ENCODE data around the gene MALSU1. TPM values are rescaled to one million over a fixed set of nuclear protein-coding genes. Genes with fewer than 3 reads are reported as not detected.

Gene MALSU1
- total and polyA plus RNA-seq, 3 experiments from 2014 or later, result 63.0 to 87.8 (median 86.3) TPM

DNA sequence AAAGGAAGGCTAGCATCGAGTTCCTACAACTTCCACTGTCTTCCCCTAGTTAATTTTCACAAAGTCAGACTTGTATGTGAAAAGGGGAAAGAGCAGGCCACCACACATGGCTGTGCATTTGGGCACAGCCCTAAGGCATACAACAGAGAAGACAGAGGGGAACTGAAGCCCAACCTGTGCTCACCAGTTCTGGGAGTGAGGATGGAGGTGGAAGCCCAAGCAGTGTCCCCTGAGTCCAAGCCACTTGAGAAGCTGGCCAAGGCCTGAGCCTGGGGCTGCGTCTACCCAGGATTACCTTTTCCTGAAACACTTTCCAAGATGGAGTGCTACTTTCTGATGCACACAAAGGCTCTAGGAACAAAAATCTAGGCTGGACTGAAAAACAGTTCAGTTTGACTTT, 32.2 kb upstream of the MALSU1 start:
- POLR2A ChIA-PET, result interaction anchor here (0.6 kb wide), 1 partner anchor 25 kb away, joined by 7 read pairs; no protein-coding TSS in a partner anchor

DNA sequence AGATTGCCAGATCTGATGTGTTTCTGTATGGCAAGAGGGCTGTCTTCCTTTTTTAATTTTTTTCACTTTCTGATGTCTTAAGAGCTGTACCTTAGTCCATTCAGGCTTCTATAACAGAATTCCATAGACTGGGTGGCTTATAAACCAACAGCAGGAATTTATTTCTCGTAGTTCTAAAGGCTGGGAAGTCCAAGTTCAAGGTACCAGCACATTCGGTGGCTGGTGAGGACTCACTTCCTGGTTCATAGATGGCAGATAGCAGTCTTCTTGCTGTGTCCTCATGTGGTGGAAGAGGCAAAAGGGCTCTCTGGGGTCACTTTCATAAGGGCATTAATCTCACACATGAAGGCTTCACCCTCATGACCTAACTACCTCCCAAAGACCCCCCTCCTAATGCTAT, 31.8 kb upstream of the MALSU1 start:
- Mint-ChIP-seq H3K27ac (no peak overlapping the region), H3K4me1 (no peaks in the 10 kb centered on the region), H3K36me3 (peaks cover 0 to 2% (median 0%) of the 10 kb centered on the region in 3 donors), H3K27me3 (peaks cover 3 to 14% of the 10 kb centered on the region in 2 donors), H3K4me3 (peak overlapping the region in 1 of 7 donors; percentile 32), H3K9me3 (no peaks in the 10 kb centered on the region)
- Histone ChIP-seq H3K27ac (ENCODE audit: low read depth, low read length) (no peak overlapping the region), H3K9me3 (ENCODE audit: low read length) (no peaks in the 10 kb centered on the region), H3K4me3 (ENCODE audit: low read length) (no peak overlapping the region), H3K4me1 (ENCODE audit: insufficient read depth, low read length) (no peaks in the 10 kb centered on the region), H3K36me3 (ENCODE audit: insufficient read depth, low read length) (no peaks in the 10 kb centered on the region), H3K27me3 (ENCODE audit: insufficient read depth, low read length, poor library complexity, severe bottlenecking) (no peaks in the 10 kb centered on the region)
- ChIA-PET POLR2A (interaction anchor here (0.6 kb wide), 1 partner anchor 26 kb away, joined by 7 read pairs; no protein-coding TSS in a partner anchor), CTCF (interaction anchor here (1.1 kb wide), 1 partner anchor 272 kb away, joined by 3 read pairs; no protein-coding TSS in a partner anchor)
- no peak for DNase-seq

More for the DNA sequence above, 32.2 kb upstream of the MALSU1 start:
- peaks cover 3 to 14% of the 10 kb centered on the region in 2 donors for H3K27me3 Mint-ChIP-seq
- H3K9me3 Mint-ChIP-seq, result no peaks in the 10 kb centered on the region
- H3K27ac Mint-ChIP-seq, result no peak overlapping the region
- Histone ChIP-seq H3K4me3 (ENCODE audit: low read length) (no peak overlapping the region), H3K27ac (ENCODE audit: low read depth, low read length) (no peak overlapping the region), H3K9me3 (ENCODE audit: low read length) (no peaks in the 10 kb centered on the region), H3K27me3 (ENCODE audit: insufficient read depth, low read length, poor library complexity, severe bottlenecking) (no peaks in the 10 kb centered on the region), H3K4me1 (ENCODE audit: insufficient read depth, low read length) (no peaks in the 10 kb centered on the region), H3K36me3 (ENCODE audit: insufficient read depth, low read length) (no peaks in the 10 kb centered on the region)
- no peaks in the 10 kb centered on the region for H3K4me1 Mint-ChIP-seq
- CTCF ChIA-PET, result interaction anchor here (1.1 kb wide), 1 partner anchor 273 kb away, joined by 3 read pairs; no protein-coding TSS in a partner anchor
- no peak for DNase-seq
- H3K36me3 Mint-ChIP-seq, result peaks cover 0 to 2% (median 0%) of the 10 kb centered on the region in 3 donors
- H3K4me3 Mint-ChIP-seq, result no peak overlapping the region

DNA sequence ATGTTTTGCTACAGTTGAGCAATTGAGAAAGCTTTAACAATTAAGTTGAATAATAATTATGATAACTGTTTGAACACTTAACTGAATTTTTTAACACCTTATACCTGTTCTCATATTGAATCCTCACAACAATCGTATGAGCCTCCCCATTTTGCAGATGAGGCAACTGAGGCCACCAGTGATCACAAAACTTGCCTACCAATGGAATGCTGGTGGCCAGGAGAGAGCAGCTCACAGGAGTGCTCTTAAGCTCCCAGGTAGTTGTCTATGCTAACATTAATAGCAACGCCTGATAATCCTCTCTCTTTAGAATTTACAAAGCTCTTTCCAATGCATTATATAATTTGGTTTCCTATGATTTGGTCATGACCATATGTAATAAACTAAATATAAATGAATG, 31.0 kb upstream of the MALSU1 start:
- no peaks in the 10 kb centered on the region for H3K9me3 Mint-ChIP-seq
- no peak overlapping the region for H3K27ac ChIP-seq (ENCODE audit: low read depth, low read length)
- no peak for DNase-seq
- no peaks in the 10 kb centered on the region for H3K36me3 ChIP-seq (ENCODE audit: insufficient read depth, low read length)
- no peaks in the 10 kb centered on the region for H3K9me3 ChIP-seq (ENCODE audit: low read length)
- H3K4me1 ChIP-seq (ENCODE audit: insufficient read depth, low read length), result no peaks in the 10 kb centered on the region
- no peaks in the 10 kb centered on the region for H3K27me3 ChIP-seq (ENCODE audit: insufficient read depth, low read length, poor library complexity, severe bottlenecking)
- no peak overlapping the region for H3K27ac Mint-ChIP-seq
- peaks cover 3 to 8% (median 4%) of the 10 kb centered on the region in 3 donors for H3K4me1 Mint-ChIP-seq
- CTCF ChIA-PET, result interaction anchor here (1.0 to 1.1 kb wide), 3 partner anchors 126 to 443 kb away, joined by 3 read pairs; no protein-coding TSS in a partner anchor
- H3K36me3 Mint-ChIP-seq, result peaks cover 0 to 2% (median 0%) of the 10 kb centered on the region in 3 donors
- no peak overlapping the region for H3K4me3 Mint-ChIP-seq
- H3K4me3 ChIP-seq (ENCODE audit: low read length), result no peak overlapping the region
- POLR2A ChIA-PET, result no interaction called here
- peaks cover 3 to 14% of the 10 kb centered on the region in 2 donors for H3K27me3 Mint-ChIP-seq

DNA sequence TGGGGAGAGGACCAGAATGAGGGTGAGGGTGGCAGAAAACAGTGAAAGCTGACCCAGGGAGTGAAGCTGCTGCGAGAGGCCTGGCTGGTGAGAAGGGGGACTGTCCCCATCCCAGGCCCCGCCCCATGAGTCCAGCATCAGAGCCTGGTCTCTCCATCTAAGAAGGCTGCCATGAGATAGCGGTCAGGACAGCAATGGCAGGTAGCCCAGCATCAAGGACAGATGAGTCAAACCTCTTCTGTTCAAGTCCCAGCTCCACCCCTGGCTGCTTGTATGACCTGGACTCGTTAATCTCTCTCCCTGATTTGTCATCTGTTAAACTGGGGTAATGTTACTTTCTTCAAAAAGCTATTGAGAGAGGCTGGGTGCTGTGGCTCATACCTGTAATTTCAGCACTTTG, 30.4 kb upstream of the MALSU1 start:
- ChIA-PET CTCF (interaction anchor here (1.0 to 1.1 kb wide), 3 partner anchors 29 to 442 kb away, joined by 3 read pairs; no protein-coding TSS in a partner anchor), POLR2A (no interaction called here)
- Mint-ChIP-seq H3K27me3 (peaks cover 3 to 12% of the 10 kb centered on the region in 2 donors), H3K4me3 (no peak overlapping the region), H3K36me3 (peaks cover 0 to 2% (median 0%) of the 10 kb centered on the region in 3 donors), H3K4me1 (peaks cover 7 to 13% (median 8%) of the 10 kb centered on the region in 3 donors), H3K9me3 (no peaks in the 10 kb centered on the region), H3K27ac (no peak overlapping the region)
- H3K9me3 ChIP-seq (ENCODE audit: low read length), result no peaks in the 10 kb centered on the region
- no peak overlapping the region for H3K4me3 ChIP-seq (ENCODE audit: low read length)
- H3K4me1 ChIP-seq (ENCODE audit: insufficient read depth, low read length), result no peaks in the 10 kb centered on the region
- no peaks in the 10 kb centered on the region for H3K27me3 ChIP-seq (ENCODE audit: insufficient read depth, low read length, poor library complexity, severe bottlenecking)
- no peaks in the 10 kb centered on the region for H3K36me3 ChIP-seq (ENCODE audit: insufficient read depth, low read length)
- H3K27ac ChIP-seq (ENCODE audit: low read depth, low read length), result no peak overlapping the region
- DNase-seq, result no peak

DNA sequence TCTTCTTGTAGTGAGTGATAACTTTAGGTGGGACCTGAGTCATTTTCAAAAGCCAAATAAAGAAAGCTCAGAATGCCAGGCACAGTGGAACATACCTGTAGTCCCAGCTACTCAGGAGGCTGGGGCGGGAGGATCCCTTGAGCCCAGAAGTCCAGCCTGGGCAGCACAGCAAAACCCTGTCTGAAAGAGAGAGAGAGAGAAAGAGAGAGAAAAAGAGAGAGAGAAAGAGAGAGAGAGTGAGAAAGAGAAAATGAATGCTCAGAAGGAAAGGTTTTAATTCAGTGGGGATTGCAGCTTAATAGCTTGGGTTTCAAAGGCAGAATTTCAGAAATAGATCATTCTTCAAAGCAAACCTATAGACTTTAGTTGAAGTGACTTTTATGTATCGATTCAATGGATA, 26.9 kb upstream of the MALSU1 start:
- Mint-ChIP-seq H3K4me3 (no peak overlapping the region), H3K27ac (peak overlapping the region in 2 of 8 donors; percentile 35 to 54), H3K27me3 (peaks cover 6 to 10% of the 10 kb centered on the region in 2 donors), H3K9me3 (no peaks in the 10 kb centered on the region), H3K4me1 (peaks cover 7 to 13% (median 8%) of the 10 kb centered on the region in 3 donors), H3K36me3 (peaks cover 0 to 2% (median 0%) of the 10 kb centered on the region in 3 donors)
- ChIA-PET CTCF (interaction anchor here (0.6 to 7.2 kb wide), 32 partner anchors 10 to 1824 kb away, joined by 3 to 74 read pairs (median 5); partner anchors contain the start of genes MALSU1 and STK31), POLR2A (no interaction called here)
- no peak overlapping the region for H3K4me3 ChIP-seq (ENCODE audit: low read length)
- H3K27me3 ChIP-seq (ENCODE audit: insufficient read depth, low read length, poor library complexity, severe bottlenecking), result no peaks in the 10 kb centered on the region
- H3K36me3 ChIP-seq (ENCODE audit: insufficient read depth, low read length), result no peaks in the 10 kb centered on the region
- H3K9me3 ChIP-seq (ENCODE audit: low read length), result no peaks in the 10 kb centered on the region
- no peak overlapping the region for H3K27ac ChIP-seq (ENCODE audit: low read depth, low read length)
- no peak for DNase-seq
- no peaks in the 10 kb centered on the region for H3K4me1 ChIP-seq (ENCODE audit: insufficient read depth, low read length)

DNA sequence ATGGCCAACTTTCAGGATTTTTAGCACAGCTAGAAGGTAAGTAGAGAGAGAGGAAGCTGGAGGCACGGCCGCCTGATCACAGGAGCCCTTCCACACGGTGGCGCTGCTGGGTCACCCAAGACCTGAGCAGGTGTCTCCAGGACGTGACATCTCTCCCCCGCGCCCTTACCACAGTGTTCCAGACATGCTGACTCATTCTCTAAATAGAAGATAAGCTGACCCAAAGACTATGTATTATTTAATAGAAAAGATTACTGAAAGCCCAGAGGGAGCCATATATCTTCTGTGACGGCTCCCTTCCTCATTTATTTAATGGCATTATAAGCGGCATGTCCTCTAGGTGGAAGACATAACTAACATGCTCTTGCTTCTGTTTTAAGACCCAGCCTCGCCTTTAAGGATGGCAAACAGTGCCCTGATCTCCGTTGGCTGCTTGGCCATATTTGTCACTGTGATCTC, 26.0 kb upstream of the MALSU1 start:
- H3K4me3 ChIP-seq (ENCODE audit: low read length), result no peak overlapping the region
- Mint-ChIP-seq H3K27ac (peak overlapping the region in 2 of 8 donors; percentile 17 to 47), H3K9me3 (no peaks in the 10 kb centered on the region), H3K4me3 (peak overlapping the region in 6 of 7 donors; percentile 49 to 75 (median 62)), H3K27me3 (peaks cover 5 to 6% of the 10 kb centered on the region in 2 donors), H3K36me3 (peaks cover 0 to 2% (median 0%) of the 10 kb centered on the region in 3 donors), H3K4me1 (peaks cover 7 to 13% (median 8%) of the 10 kb centered on the region in 3 donors)
- ChIA-PET CTCF (interaction anchor here (0.6 to 7.2 kb wide), 36 partner anchors 9 to 1824 kb away, joined by 3 to 74 read pairs (median 5); partner anchors contain the start of genes KLHL7, MALSU1 and STK31), POLR2A (no interaction called here)
- H3K27ac ChIP-seq (ENCODE audit: low read depth, low read length), result no peak overlapping the region
- H3K36me3 ChIP-seq (ENCODE audit: insufficient read depth, low read length), result no peaks in the 10 kb centered on the region
- H3K27me3 ChIP-seq (ENCODE audit: insufficient read depth, low read length, poor library complexity, severe bottlenecking), result no peaks in the 10 kb centered on the region
- peak; percentile 71 to 89 (median 77) for DNase-seq
- no peaks in the 10 kb centered on the region for H3K9me3 ChIP-seq (ENCODE audit: low read length)
- no peaks in the 10 kb centered on the region for H3K4me1 ChIP-seq (ENCODE audit: insufficient read depth, low read length)

DNA sequence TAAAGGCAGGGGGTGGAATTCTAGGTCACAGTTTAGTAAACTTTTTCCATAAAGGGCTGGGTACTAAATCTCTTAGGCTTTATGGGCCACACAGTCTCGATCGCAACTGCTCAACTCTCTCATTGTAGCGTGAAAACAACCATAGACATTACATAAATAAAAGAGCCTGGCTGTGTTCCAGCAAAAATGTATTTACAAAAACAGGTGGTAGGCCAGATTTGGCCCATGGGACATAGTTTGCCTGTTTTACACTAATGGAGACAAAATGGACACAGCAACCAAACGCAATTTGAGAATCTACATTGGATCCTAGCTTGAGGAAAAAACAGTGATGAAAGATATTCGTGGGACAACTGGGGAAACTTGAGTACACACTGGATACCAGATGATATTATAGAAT, 23.2 kb upstream of the MALSU1 start:
- peaks cover 7 to 13% (median 8%) of the 10 kb centered on the region in 3 donors for H3K4me1 Mint-ChIP-seq
- no peaks in the 10 kb centered on the region for H3K9me3 ChIP-seq (ENCODE audit: low read length)
- no peak for DNase-seq
- no peak overlapping the region for H3K4me3 Mint-ChIP-seq
- no peaks in the 10 kb centered on the region for H3K36me3 Mint-ChIP-seq
- no peaks in the 10 kb centered on the region for H3K27me3 ChIP-seq (ENCODE audit: insufficient read depth, low read length, poor library complexity, severe bottlenecking)
- H3K27ac Mint-ChIP-seq, result no peak overlapping the region
- no peaks in the 10 kb centered on the region for H3K4me1 ChIP-seq (ENCODE audit: insufficient read depth, low read length)
- CTCF ChIA-PET, result interaction anchor here (1.0 to 7.2 kb wide), 3 partner anchors 15 to 271 kb away, joined by 5 to 74 read pairs (median 6); no protein-coding TSS in a partner anchor
- POLR2A ChIA-PET, result interaction anchor here (0.7 kb wide), 1 partner anchor 13 kb away, joined by 3 read pairs; no protein-coding TSS in a partner anchor
- H3K9me3 Mint-ChIP-seq, result no peaks in the 10 kb centered on the region
- H3K36me3 ChIP-seq (ENCODE audit: insufficient read depth, low read length), result no peaks in the 10 kb centered on the region
- H3K27ac ChIP-seq (ENCODE audit: low read depth, low read length), result no peak overlapping the region
- H3K4me3 ChIP-seq (ENCODE audit: low read length), result no peak overlapping the region
- peaks cover 3% of the 10 kb centered on the region in 2 donors for H3K27me3 Mint-ChIP-seq

DNA sequence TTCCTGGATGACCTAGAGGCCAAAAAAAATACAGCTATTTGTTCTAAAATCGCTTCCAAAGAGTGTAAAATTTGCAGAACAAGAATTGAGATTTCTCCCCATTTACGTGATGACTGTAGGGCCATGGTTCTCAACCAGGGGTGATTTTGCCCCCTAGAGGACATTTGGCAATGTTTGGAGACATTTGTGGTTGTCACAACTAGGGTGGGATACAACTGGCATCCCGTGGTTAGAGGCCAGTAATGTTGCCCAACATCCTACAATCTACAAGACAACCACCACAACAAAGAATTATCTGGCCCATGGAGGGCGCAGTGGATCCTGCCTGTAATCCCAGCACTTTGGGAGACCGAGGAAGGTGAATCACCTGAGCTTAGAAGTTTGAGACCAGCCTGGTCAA, 22.8 kb upstream of the MALSU1 start:
- DNase-seq, result no peak
- POLR2A ChIA-PET, result interaction anchor here (0.7 kb wide), 1 partner anchor 13 kb away, joined by 3 read pairs; no protein-coding TSS in a partner anchor

More for the DNA sequence above, 22.8 kb upstream of the MALSU1 start:
- H3K36me3 ChIP-seq (ENCODE audit: insufficient read depth, low read length), result no peaks in the 10 kb centered on the region
- H3K36me3 Mint-ChIP-seq, result no peaks in the 10 kb centered on the region
- peaks cover 3% of the 10 kb centered on the region in 2 donors for H3K27me3 Mint-ChIP-seq
- CTCF ChIA-PET, result interaction anchor here (0.8 to 1.3 kb wide), 4 partner anchors 187 to 336 kb away, joined by 3 to 6 read pairs (median 4); no protein-coding TSS in a partner anchor
- H3K9me3 ChIP-seq (ENCODE audit: low read length), result no peaks in the 10 kb centered on the region
- no peak overlapping the region for H3K27ac Mint-ChIP-seq
- no peak overlapping the region for H3K4me3 ChIP-seq (ENCODE audit: low read length)
- H3K4me1 ChIP-seq (ENCODE audit: insufficient read depth, low read length), result no peaks in the 10 kb centered on the region
- H3K4me3 Mint-ChIP-seq, result no peak overlapping the region
- no peaks in the 10 kb centered on the region for H3K27me3 ChIP-seq (ENCODE audit: insufficient read depth, low read length, poor library complexity, severe bottlenecking)
- peaks cover 7 to 13% (median 8%) of the 10 kb centered on the region in 3 donors for H3K4me1 Mint-ChIP-seq
- H3K27ac ChIP-seq (ENCODE audit: low read depth, low read length), result no peak overlapping the region
- no peaks in the 10 kb centered on the region for H3K9me3 Mint-ChIP-seq
